ENCODE data around the gene RASGRF1. TPM values are rescaled to one million over a fixed set of nuclear protein-coding genes. Genes with fewer than 3 reads are reported as not detected.

The RASGRF1 gene
- polyA plus RNA-seq, 1 donor from 2014 or later = 11.0 TPM

DNA sequence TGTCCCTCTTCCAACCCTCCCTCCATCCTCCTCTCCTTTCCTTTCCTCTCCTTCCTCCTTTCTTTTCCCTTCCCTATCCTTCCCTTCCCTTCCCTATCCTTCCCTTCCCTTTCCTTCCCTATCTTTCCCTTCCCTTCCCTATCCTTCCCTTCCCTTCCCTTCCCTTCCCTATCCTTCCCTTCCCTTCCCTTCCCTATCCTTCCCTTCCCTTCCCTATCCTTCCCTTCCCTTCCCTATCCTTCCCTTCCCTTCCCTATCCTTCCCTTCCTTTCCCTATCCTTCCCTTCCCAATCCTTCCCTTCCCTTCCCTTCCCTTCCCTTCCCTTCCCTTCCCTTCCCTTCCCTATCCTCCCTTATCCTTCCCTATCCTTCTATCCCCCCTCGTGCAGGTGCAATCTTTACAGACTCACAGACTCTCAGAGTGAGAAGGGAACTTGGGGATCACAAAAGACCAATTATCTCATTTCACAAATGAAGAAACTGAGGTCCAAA, 31.5 kb downstream of the RASGRF1 start:
- Histone ChIP-seq H3K9ac (ENCODE audit: low read length) (no peak overlapping the region), H3K27me3 (ENCODE audit: insufficient read depth, low read depth, low read length) (peaks cover 4% of the 10 kb centered on the region), H3F3A (ENCODE audit: insufficient read depth, low read length, poor library complexity, severe bottlenecking) (no peaks in the 10 kb centered on the region), H3K27ac (ENCODE audit: low read length) (no peak overlapping the region), H3K9me3 (ENCODE audit: low read length) (no peaks in the 10 kb centered on the region), H3K4me2 (ENCODE audit: low read length) (no peak overlapping the region), H3K36me3 (ENCODE audit: insufficient read depth, low read length) (peaks cover 5% of the 10 kb centered on the region), H3K4me3 (ENCODE audit: low read length) (no peak overlapping the region), H4K20me1 (ENCODE audit: insufficient read depth) (no peaks in the 10 kb centered on the region), H2AFZ (ENCODE audit: low read depth, low read length) (no peak overlapping the region), H3K79me2 (replicated peaks; ENCODE audit: insufficient read depth, low read length) (no peaks in the 10 kb centered on the region), H3K9me2 (ENCODE audit: insufficient read depth, low read length) (no peaks in the 10 kb centered on the region)
- TF ChIP-seq RAD21 (conservative IDR thresholded peaks at IDR 0.05) (no peak), MXI1 (conservative IDR thresholded peaks at IDR 0.05; ENCODE audit: poor library complexity, severe bottlenecking) (no peak), EP300 (conservative IDR thresholded peaks at IDR 0.05; ENCODE audit: poor library complexity, severe bottlenecking) (no peak), TAF1 (IDR thresholded peaks at IDR 0.05; ENCODE audit: low read depth) (no peak), SMC3 (conservative IDR thresholded peaks at IDR 0.05; ENCODE audit: poor library complexity) (no peak), EZH2 (IDR thresholded peaks at IDR 0.05; ENCODE audit: borderline replicate concordance, insufficient read depth, low read length, poor library complexity, severe bottlenecking) (no peak), POLR2AphosphoS5 (IDR thresholded peaks at IDR 0.05) (no peak)
- TF ChIP-seq, protein P1, sequence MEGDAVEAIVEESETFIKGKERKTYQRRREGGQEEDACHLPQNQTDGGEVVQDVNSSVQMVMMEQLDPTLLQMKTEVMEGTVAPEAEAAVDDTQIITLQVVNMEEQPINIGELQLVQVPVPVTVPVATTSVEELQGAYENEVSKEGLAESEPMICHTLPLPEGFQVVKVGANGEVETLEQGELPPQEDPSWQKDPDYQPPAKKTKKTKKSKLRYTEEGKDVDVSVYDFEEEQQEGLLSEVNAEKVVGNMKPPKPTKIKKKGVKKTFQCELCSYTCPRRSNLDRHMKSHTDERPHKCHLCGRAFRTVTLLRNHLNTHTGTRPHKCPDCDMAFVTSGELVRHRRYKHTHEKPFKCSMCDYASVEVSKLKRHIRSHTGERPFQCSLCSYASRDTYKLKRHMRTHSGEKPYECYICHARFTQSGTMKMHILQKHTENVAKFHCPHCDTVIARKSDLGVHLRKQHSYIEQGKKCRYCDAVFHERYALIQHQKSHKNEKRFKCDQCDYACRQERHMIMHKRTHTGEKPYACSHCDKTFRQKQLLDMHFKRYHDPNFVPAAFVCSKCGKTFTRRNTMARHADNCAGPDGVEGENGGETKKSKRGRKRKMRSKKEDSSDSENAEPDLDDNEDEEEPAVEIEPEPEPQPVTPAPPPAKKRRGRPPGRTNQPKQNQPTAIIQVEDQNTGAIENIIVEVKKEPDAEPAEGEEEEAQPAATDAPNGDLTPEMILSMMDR (IDR thresholded peaks at IDR 0.05; ENCODE audit: poor library complexity, severe bottlenecking) = no peak
- TF ChIP-seq, protein P2, sequence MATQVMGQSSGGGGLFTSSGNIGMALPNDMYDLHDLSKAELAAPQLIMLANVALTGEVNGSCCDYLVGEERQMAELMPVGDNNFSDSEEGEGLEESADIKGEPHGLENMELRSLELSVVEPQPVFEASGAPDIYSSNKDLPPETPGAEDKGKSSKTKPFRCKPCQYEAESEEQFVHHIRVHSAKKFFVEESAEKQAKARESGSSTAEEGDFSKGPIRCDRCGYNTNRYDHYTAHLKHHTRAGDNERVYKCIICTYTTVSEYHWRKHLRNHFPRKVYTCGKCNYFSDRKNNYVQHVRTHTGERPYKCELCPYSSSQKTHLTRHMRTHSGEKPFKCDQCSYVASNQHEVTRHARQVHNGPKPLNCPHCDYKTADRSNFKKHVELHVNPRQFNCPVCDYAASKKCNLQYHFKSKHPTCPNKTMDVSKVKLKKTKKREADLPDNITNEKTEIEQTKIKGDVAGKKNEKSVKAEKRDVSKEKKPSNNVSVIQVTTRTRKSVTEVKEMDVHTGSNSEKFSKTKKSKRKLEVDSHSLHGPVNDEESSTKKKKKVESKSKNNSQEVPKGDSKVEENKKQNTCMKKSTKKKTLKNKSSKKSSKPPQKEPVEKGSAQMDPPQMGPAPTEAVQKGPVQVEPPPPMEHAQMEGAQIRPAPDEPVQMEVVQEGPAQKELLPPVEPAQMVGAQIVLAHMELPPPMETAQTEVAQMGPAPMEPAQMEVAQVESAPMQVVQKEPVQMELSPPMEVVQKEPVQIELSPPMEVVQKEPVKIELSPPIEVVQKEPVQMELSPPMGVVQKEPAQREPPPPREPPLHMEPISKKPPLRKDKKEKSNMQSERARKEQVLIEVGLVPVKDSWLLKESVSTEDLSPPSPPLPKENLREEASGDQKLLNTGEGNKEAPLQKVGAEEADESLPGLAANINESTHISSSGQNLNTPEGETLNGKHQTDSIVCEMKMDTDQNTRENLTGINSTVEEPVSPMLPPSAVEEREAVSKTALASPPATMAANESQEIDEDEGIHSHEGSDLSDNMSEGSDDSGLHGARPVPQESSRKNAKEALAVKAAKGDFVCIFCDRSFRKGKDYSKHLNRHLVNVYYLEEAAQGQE (IDR thresholded peaks at IDR 0.05; ENCODE audit: borderline replicate concordance) = no peak

DNA sequence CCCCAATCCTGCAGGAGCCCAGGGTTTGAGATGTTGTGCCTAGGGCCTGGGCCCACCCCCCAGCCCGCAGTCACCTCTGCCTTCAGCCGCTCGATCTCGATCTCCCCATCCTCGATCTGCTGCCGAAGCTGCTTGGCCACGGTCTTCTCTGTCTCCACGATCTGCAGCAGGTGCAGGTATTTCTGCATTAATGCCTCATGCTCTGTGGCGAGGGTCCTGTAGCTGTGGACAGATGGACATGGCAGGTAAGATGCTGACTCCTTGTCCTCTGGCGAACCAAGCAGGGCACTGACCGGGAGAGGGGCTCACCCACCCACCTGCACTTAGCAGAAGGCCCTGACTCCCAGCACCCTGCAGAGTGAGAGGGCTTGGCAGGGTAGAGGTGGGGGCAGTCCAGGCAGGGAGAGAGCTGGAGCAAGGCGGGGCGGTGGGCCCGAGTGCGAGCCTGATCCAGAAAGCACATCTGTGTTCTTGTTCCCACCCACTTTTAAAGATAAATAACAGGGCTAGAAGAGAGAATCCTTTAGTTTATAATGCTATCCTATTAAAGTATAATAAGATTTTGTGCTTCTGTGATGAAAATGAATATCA, 32.2 kb downstream of the RASGRF1 start:
- peaks cover 4% of the 10 kb centered on the region for H3K27me3 ChIP-seq (ENCODE audit: insufficient read depth, low read depth, low read length)
- no peak overlapping the region for H3K4me2 ChIP-seq (ENCODE audit: low read length)
- no peak overlapping the region for H3K9ac ChIP-seq (ENCODE audit: low read length)
- no peak overlapping the region for H2AFZ ChIP-seq (ENCODE audit: low read depth, low read length)
- H3F3A ChIP-seq (ENCODE audit: insufficient read depth, low read length, poor library complexity, severe bottlenecking) = no peaks in the 10 kb centered on the region
- H3K79me2 ChIP-seq (replicated peaks; ENCODE audit: insufficient read depth, low read length) = no peaks in the 10 kb centered on the region
- no peaks in the 10 kb centered on the region for H3K9me2 ChIP-seq (ENCODE audit: insufficient read depth, low read length)
- H3K9me3 ChIP-seq (ENCODE audit: low read length) = no peaks in the 10 kb centered on the region
- H3K27ac ChIP-seq (ENCODE audit: low read length) = no peak overlapping the region
- H3K4me3 ChIP-seq (ENCODE audit: low read length) = no peak overlapping the region
- no peaks in the 10 kb centered on the region for H4K20me1 ChIP-seq (ENCODE audit: insufficient read depth)
- H3K36me3 ChIP-seq (ENCODE audit: insufficient read depth, low read length) = peaks cover 5% of the 10 kb centered on the region
- TF ChIP-seq MXI1 (conservative IDR thresholded peaks at IDR 0.05; ENCODE audit: poor library complexity, severe bottlenecking) (no peak), RAD21 (conservative IDR thresholded peaks at IDR 0.05) (no peak), SMC3 (conservative IDR thresholded peaks at IDR 0.05; ENCODE audit: poor library complexity) (no peak), EZH2 (IDR thresholded peaks at IDR 0.05; ENCODE audit: borderline replicate concordance, insufficient read depth, low read length, poor library complexity, severe bottlenecking) (no peak), POLR2AphosphoS5 (IDR thresholded peaks at IDR 0.05) (no peak), TAF1 (IDR thresholded peaks at IDR 0.05; ENCODE audit: low read depth) (no peak), EP300 (conservative IDR thresholded peaks at IDR 0.05; ENCODE audit: poor library complexity, severe bottlenecking) (no peak)
- TF ChIP-seq, protein P2 (IDR thresholded peaks at IDR 0.05; ENCODE audit: borderline replicate concordance) = no peak
- TF ChIP-seq, protein P1 (IDR thresholded peaks at IDR 0.05; ENCODE audit: poor library complexity, severe bottlenecking) = no peak

Data from neural cell (in vitro differentiated cells).